ENCODE measurements around the gene GCN1. TPM values are rescaled to one million over a fixed set of nuclear protein-coding genes. Genes with fewer than 3 reads are reported as not detected.

Gene GCN1
- total RNA-seq, 1 experiment from 2014 or later = 116 TPM

GRCh38 chr12:120170631-120171030, 23.9 kb downstream of the GCN1 start:
- TF ChIP-seq EZH2 (IDR thresholded peaks at IDR 0.05; ENCODE audit: low read depth) (no peak), CTCF (conservative IDR thresholded peaks at IDR 0.05) (no peak)
- CTCF ChIA-PET = no interaction called here
- H3K9me2 ChIP-seq (ENCODE audit: insufficient read depth) = no peaks in the 10 kb centered on the region

GRCh38 chr12:120169946-120170345, 24.6 kb downstream of the GCN1 start:
- ChIA-PET CTCF (no interaction called here), POLR2A (ENCODE audit: unreplicated experiment) (no interaction called here)
- Histone ChIP-seq H3K4me1 (replicated peaks; ENCODE audit: insufficient read depth) (no peaks in the 10 kb centered on the region), H2AFZ (no peak overlapping the region), H3F3A (ENCODE audit: insufficient read depth, low read depth) (no peaks in the 10 kb centered on the region), H3K9me2 (ENCODE audit: insufficient read depth) (no peaks in the 10 kb centered on the region), H3K79me2 (ENCODE audit: low read depth) (no peaks in the 10 kb centered on the region), H3K27me3 (ENCODE audit: insufficient read depth, low read depth) (no peaks in the 10 kb centered on the region), H3K27ac (no peak overlapping the region), H3K4me2 (no peak overlapping the region), H4K20me1 (ENCODE audit: insufficient read depth) (no peaks in the 10 kb centered on the region), H3K36me3 (ENCODE audit: low read depth) (peaks cover 5% of the 10 kb centered on the region; the same call in 1 of the 2 replicates), H3K9me3 (ENCODE audit: insufficient read depth, low read depth) (no peaks in the 10 kb centered on the region), H3K4me3 (no peak overlapping the region)
- intact Hi-C loops (cut with micrococcal nuclease; ENCODE audit: unreplicated experiment) = no loop called here
- no TSS peak for BruUV-seq (replicated peaks)
- TF ChIP-seq EZH2 (IDR thresholded peaks at IDR 0.05; ENCODE audit: low read depth) (no peak), CTCF (conservative IDR thresholded peaks at IDR 0.05) (no peak)
- DNase-seq = no peak

More at GRCh38 chr12:120170631-120171030, 23.9 kb downstream of the GCN1 start:
- POLR2A ChIA-PET (ENCODE audit: unreplicated experiment) = no interaction called here
- no peaks in the 10 kb centered on the region for H4K20me1 ChIP-seq (ENCODE audit: insufficient read depth)
- no peak for DNase-seq
- no peak overlapping the region for H2AFZ ChIP-seq
- BruUV-seq (replicated peaks) = no TSS peak
- peaks cover 5% of the 10 kb centered on the region; the same call in 1 of the 2 replicates for H3K36me3 ChIP-seq (ENCODE audit: low read depth)
- no peaks in the 10 kb centered on the region for H3F3A ChIP-seq (ENCODE audit: insufficient read depth, low read depth)
- H3K4me1 ChIP-seq (replicated peaks; ENCODE audit: insufficient read depth) = no peaks in the 10 kb centered on the region
- H3K4me2 ChIP-seq = no peak overlapping the region
- H3K27me3 ChIP-seq (ENCODE audit: insufficient read depth, low read depth) = no peaks in the 10 kb centered on the region
- no peak overlapping the region for H3K27ac ChIP-seq
- intact Hi-C loops (cut with micrococcal nuclease; ENCODE audit: unreplicated experiment) = no loop called here
- no peaks in the 10 kb centered on the region for H3K79me2 ChIP-seq (ENCODE audit: low read depth)
- H3K4me3 ChIP-seq = no peak overlapping the region
- no peaks in the 10 kb centered on the region for H3K9me3 ChIP-seq (ENCODE audit: insufficient read depth, low read depth)

GRCh38 chr12:120168337-120168736, 26.2 kb downstream of the GCN1 start:
- H3K9me2 ChIP-seq (ENCODE audit: insufficient read depth) = no peaks in the 10 kb centered on the region
- BruUV-seq (replicated peaks) = no TSS peak
- H3F3A ChIP-seq (ENCODE audit: insufficient read depth, low read depth) = no peaks in the 10 kb centered on the region
- no peak for DNase-seq
- intact Hi-C loops (cut with micrococcal nuclease; ENCODE audit: unreplicated experiment) = no loop called here
- no peak overlapping the region for H3K27ac ChIP-seq
- H3K79me2 ChIP-seq (ENCODE audit: low read depth) = no peaks in the 10 kb centered on the region
- H3K4me2 ChIP-seq = no peak overlapping the region
- TF ChIP-seq EZH2 (IDR thresholded peaks at IDR 0.05; ENCODE audit: low read depth) (no peak), CTCF (conservative IDR thresholded peaks at IDR 0.05) (no peak)
- POLR2A ChIA-PET (ENCODE audit: unreplicated experiment) = no interaction called here
- H3K27me3 ChIP-seq (ENCODE audit: insufficient read depth, low read depth) = no peaks in the 10 kb centered on the region
- CTCF ChIA-PET = interaction anchor here (0.6 kb wide), 1 partner anchor 217 kb away, joined by 3 read pairs; no protein-coding TSS in a partner anchor
- H4K20me1 ChIP-seq (ENCODE audit: insufficient read depth) = no peaks in the 10 kb centered on the region
- no peak overlapping the region for H3K4me3 ChIP-seq
- no peaks in the 10 kb centered on the region for H3K4me1 ChIP-seq (replicated peaks; ENCODE audit: insufficient read depth)
- H2AFZ ChIP-seq = no peak overlapping the region
- no peaks in the 10 kb centered on the region for H3K9me3 ChIP-seq (ENCODE audit: insufficient read depth, low read depth)
- no peaks in the 10 kb centered on the region for H3K36me3 ChIP-seq (ENCODE audit: low read depth)

All from PC-9 (cell line).